MM.1S (cell line): ENCODE measurements around the gene SAXO1.

ENCODE experiments used
- CTCF ChIP-seq: fragments of 300-600 bp; sonication (generic); IDR thresholded peaks from 2 replicates; pipeline ENCODE4 v1.5.1; 2016; ENCODE audit warnings: antibody characterized with exemption, low read length, mixed read lengths
- EZH2 ChIP-seq: fragments of 300-600 bp; sonication (generic); optimal IDR thresholded peaks from 2 replicates; pipeline ENCODE3; 2017; ENCODE audit warnings: low read depth, mild to moderate bottlenecking, antibody characterized with exemption, low read length, mixed read lengths

GRCh38 chr9:18891946-18892670 lies 140.9 kb downstream of the SAXO1 start:
- TF ChIP-seq CTCF (no peak), EZH2 (no peak)
